Measurements from ENCODE around the gene ZNF653.

Gene ZNF653

DNA sequence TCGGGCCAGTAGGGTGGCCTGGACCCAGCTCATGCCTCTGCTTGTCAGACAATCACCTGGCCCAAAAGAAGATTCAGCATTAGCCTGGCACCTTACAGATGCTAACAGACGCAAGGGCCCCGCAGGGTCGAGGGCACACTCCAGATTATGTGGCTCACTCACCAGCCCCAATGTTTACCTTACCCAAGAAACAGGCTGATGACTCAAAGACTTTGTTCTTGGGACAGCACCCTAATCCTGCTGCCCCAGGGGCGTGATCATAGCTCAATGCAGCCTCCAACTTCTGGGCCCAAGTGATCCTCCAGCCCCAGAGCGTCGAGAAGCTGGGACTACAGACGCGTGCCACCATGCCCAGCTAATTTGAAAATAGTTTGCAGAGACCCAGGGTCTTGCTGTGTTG lies 13.5 kb upstream of the ZNF653 start:
- DNase-seq (ENCODE audit: low read depth in 1 of 2, low spot score in 1 of 2), result no peak

GRCh38 chr19:11513946-11514345 lies 8.3 kb upstream of the ZNF653 start:
- no peak for DNase-seq (ENCODE audit: low read depth in 1 of 2, low spot score in 1 of 2)

DNA sequence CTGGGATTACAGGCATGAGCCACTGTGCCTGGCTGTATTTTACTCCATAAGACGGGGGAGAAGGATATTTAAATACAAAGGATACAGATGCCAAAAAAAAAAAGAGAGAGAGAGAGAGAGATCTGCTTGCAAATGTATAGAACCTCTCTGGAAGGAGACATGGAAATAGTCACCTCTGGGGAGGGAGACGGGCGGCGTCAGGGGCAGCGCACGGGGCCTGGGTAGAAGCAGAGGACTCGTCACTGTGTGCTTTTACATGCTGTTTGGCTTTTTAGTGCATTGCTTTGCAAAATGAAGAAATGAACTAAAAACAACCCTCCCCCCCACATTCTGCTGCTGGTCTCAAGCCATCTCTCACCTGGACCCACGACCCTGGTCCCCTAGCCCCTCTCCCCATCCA lies 4.8 kb upstream of the ZNF653 start:
- DNase-seq (ENCODE audit: low read depth in 1 of 2, low spot score in 1 of 2), result no peak

DNA sequence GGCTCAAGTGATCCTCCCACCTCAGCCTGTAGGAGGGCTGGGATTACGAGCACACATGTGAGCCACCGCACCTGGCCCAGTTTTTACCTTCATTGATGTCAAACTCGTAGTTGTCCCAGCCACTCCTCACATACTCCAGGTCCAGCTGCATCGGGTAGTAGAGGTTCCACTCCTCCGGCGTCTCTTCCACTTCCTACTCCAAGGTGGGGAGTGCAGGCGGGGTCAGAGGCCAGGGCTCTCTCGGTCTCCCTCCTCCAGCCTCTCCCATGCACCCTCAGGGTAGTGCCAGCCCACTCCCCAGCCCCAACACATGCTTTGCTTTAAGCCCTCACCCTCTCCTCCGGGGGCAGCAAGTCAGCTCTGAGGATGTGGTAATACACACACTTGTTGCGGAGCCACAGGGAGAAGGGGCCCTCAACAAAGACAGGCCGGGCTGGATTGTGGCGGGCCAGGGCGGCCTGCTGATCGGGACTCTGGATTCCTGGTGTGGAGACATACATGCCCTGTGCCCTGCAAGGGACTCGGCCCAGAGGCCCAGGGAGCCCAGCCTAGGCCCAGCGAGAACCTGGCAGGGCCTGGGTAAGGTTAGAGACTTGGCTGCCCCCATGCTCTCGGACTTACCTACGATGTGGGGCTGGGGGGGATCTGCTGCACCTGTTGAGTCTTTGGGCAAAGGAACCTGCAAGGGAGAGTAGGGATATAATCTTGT lies 1.9 kb upstream of the ZNF653 start:
- DNase-seq (ENCODE audit: low read depth in 1 of 2, low spot score in 1 of 2), result no peak

DNA sequence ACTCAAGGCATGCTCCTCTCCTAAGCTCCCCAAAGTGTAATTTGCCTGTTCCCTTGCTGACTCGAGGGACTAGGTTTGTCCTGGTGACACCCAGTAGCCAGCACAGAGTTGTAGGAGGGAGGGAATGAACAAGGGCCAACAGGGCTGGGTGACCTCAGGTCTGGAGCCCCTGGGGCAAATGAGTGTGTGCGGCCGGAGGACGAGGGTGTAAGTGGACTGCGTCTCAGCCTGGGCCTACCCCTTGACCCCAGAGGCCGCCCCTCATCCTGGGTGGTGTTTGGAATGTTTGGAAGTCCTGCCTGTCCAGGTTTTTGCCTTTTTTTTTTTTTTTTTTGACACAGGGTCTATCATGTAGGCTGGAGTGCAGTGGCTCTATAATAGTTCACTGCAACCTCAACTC lies 1.3 kb upstream of the ZNF653 start:
- DNase-seq (ENCODE audit: low read depth in 1 of 2, low spot score in 1 of 2), result no peak

DNA sequence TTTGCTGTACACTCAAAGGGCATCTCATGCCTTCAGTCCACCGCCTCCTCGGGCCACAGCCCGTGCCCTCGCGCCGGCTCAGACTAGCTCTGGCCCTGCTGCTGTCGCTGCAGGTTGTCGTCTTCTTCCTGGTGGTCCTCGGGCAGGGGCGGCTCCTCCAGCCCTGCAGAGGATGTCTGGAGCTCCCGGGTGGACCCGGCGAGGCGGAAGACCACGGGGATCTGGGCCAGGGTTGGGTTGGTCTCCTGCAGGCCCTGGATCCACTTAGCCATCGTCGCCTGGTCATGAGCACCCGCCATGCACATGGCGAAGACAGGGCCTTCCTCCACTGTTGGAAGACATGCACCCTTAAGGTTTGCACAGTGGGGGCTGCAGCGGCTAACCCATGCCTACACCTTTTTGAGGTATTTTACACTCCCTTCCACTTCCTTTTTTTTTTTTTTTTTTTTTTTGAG lies 489 bp upstream of the ZNF653 start:
- DNase-seq (ENCODE audit: low read depth in 1 of 2, low spot score in 1 of 2), result no peak

DNA sequence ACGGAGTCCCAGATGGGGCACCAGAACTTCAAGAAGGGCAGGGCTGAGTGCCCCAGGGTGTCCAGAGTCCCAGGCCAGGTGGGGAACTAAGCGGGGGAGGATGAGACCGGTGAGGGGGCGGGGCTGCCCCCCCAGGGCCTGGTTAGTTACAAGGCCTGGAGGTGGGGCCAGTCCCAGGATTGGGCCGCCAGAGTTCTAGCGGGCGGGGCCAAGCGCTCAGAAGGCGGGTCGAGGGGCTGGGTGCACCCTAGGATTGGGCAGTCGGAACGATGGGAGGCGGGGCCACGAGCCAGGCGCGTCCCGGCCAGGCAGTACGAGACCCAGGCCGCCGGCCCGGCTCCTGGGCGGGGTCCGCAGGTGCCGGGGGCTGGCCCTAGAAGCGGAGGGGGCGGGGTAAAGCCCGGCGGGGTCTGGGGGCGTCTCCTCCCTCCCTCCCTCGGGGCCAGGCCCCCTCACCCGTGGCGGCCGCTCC lies 571 bp downstream of the ZNF653 start:
- DNase-seq (ENCODE audit: low read depth in 1 of 2, low spot score in 1 of 2), result peak; percentile 91 to 92

DNA sequence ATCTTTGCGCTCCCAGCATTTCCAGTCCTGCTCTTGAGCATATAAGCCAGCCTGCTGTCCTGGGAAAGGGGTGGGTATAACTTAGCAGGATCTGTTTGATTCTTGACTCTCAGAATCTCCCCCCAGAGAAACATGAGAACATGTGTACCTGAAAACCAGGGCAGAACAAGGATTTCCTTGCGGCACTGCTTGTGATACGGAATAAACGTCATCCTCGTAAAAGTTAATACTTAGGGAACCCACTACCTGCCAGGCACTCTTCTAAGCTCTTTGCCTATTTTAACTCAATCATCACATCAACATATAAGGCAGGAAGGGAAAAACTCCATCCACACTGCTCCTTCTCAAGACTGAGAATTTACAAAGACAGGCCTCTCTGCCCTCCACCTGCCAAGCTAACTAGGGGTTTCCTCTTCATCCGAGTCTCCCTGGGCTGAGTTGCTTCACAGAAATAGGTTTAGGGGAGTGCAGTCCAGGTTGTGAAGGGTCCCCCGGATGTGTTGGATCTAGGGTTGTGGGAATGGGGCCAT lies 1.1 kb downstream of the ZNF653 start:
- no peak for DNase-seq (ENCODE audit: low read depth in 1 of 2, low spot score in 1 of 2)

DNA sequence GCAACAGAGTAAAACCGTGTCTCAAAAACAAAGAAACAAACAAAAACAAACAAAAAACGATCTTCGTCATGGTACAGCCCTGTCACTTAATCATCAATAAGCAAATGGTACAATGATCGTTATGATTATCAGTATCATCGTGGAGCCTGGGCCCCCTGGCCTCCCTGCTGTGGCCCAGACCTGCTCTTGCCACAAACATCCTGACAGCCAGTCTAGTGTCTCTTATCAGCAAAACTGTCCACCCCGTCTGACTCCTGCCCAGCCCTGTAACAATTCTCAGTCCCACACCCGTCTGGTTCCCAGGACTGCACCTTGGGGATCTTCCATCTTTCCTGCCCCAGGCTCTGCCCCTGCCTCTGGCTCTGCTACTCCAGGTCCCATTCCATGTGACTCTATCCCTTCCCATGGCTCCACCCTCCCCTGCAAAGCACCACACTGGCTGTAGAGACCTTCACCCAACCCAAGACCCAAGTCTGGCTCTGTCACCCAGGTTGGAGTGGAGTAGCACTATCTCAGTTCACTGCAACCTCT lies 5.7 kb downstream of the ZNF653 start:
- DNase-seq (ENCODE audit: low read depth in 1 of 2, low spot score in 1 of 2), result no peak

- DNase-seq (ENCODE audit: low read depth in 1 of 2, low spot score in 1 of 2), result no peak
Measured at GRCh38 chr19:11499220-11499726, 6.4 kb downstream of the ZNF653 start.

- peak; percentile 36 to 42 for DNase-seq (ENCODE audit: low read depth in 1 of 2, low spot score in 1 of 2)
Measured at GRCh38 chr19:11496391-11497163, 9.1 kb downstream of the ZNF653 start.

DNA sequence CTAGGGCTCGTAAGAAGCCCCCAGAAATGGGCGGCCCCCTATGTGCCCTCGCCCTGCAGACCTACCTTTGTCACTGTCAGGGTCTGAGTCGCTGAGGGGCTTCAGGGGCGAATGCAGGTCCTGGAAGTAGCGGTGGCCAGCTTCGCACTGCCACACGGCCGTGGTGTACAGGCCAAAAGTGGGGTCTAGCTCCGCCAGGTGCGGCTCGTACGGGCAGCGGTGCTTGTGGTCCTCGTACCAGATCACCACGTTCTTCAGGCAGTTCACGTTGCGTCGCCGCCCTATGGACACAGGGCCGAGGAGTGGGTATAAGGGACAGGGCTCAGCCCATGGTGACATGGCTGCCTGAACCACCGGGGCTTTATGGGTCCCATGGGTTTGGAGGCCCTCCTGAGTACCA lies 9.8 kb downstream of the ZNF653 start:
- DNase-seq (ENCODE audit: low read depth in 1 of 2, low spot score in 1 of 2), result no peak

DNA sequence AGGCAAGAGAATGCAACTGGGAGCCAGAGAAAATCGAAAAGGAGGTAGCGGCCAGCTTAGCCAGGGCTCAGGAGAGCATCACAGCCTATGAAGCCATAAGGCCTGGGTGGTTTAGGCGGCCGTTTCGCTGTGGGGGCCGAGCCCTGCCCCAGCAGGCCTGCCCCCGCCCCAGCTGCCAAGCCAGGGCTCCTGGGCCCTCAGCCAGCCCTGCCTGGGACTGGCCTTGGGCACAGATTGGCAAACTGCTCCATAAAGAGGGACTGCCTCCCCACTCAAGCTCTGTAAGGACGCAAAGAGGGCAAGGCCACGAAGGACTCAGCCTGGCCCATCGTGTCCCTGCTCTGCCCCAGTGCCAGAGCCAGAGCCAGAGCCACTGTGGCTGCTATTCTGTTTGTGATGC lies 10.2 kb downstream of the ZNF653 start:
- no peak for DNase-seq (ENCODE audit: low read depth in 1 of 2, low spot score in 1 of 2)

- DNase-seq (ENCODE audit: low read depth in 1 of 2, low spot score in 1 of 2), result no peak
Measured at GRCh38 chr19:11494634-11495285, 10.9 kb downstream of the ZNF653 start.

DNA sequence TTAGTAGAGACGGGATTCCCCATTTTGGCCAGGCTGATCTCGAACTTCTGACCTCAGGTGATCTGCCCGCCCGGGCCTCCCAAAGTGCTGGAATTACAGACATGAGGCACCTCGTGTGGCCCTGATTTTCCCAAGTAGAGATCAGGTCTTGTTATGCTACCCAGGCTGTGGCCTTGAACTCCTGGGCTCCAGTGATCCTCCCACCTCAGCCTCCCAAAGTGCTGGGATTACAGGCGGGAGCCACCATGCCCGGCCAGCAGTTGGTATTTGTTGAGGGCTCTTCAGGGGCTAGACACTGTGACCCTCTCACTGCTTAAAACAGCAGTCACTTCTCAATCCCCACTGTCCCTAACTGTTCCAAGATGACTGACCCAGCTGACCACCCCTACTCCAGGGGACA lies 16.3 kb downstream of the ZNF653 start:
- DNase-seq (ENCODE audit: low read depth in 1 of 2, low spot score in 1 of 2), result no peak

GRCh38 chr19:11486661-11487503 lies 18.8 kb downstream of the ZNF653 start:
- DNase-seq (ENCODE audit: low read depth in 1 of 2, low spot score in 1 of 2), result no peak

DNA sequence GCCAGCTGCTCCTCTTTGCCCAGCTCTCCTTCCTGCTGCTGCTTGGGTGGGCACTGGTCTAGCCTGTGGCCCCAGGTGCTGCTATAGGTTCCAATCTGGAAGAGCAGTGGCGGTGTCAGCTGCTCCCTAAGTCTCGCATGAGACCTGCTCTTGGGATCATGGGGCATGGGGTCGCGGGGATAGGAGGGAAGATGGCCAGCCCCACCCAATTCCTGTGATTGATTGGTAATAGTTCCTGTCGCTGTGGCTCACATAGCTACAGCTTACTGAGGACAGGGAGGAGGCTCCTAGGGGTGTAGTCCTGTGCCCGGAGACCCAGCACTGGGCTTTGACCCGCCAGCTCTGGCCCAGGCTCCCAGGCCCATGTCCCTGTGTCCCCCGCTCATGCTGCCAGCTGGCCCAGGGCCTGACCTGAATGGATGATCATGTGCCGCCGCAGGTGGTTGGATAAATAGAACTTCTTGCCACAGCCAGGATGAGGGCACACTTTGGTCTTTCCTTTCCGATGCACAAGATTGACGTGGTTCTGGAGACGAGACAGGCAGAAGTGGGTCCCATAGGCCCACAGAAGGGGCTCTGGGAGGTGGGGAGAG lies 20.3 kb downstream of the ZNF653 start:
- no peak for DNase-seq (ENCODE audit: low read depth in 1 of 2, low spot score in 1 of 2)

DNA sequence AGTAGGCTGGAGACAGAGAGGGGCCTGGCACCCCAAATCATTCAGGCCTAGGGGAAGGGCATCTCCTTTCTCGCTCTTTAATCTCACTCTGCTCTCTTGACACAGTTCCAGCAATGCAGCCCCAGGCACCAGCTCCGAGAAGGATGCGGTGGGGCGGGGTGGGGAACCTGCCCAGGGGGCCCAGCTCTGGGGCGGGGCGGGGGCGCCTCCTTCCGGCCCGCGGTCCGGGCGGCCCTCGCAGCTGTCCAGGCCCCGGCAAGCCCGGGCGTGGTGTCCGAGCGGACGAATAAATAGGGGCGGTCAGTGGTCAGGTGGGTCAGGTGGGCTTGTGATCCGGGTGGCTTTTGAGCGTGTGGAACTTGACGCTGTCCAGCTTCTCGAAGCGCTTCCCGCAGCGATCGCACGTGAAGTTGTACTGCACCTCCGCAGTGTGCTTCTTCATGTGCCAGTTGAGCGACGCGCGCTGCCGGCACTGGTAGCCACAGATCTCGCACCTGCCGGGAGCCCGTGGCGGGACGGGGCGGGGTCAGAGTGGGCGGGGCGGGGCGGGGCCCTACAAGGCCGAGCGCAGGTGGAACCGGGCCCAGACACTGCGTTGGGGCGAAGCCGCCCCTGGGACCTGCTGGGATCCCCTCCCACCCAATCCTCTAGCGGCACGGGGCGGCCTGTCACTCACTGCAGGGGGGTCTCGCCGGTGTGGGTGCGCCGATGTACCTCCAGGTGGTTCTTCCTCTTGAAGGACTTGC lies 22.1 kb downstream of the ZNF653 start:
- DNase-seq (ENCODE audit: low read depth in 1 of 2, low spot score in 1 of 2), result no peak

DNA sequence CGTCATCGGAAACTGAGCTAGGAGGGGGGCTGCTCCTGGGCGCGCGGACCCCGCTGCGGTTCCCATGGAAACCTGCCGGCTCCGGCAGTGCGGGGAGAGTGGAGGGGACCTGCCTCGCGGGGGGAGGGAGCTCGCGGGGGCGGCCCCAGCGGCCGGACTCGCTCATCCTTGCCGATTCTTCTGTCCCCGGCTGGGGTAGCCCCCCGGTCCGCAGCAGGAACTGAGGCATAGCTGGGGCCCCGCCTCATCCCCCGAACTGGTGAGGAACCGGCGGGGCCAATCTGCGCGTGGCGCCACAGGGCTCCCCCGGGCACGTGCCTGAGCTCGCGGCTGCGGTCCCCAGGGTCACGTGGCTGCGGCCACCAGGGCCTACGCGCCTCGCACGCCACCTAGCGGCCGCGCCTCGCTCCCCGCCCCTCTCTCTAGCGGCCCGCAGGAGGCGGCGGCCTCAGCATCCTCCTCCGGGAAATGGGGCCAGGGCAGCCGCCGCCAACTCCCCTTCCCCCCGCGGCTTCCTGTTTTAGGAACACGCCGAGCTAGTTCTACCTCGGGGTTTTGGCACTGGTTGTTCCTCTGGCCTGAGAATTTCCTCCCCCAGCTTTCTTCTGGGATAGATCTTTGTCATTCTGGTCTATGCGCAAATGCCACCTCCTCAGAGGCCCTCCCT lies 23.1 kb downstream of the ZNF653 start:
- peak; percentile 67 to 69 for DNase-seq (ENCODE audit: low read depth in 1 of 2, low spot score in 1 of 2)
